ENCODE results near the gene RPTOR. TPM values are rescaled to one million over a fixed set of nuclear protein-coding genes. Genes with fewer than 3 reads are reported as not detected.

RPTOR gene
- total RNA-seq, 1 donor from 2014 or later, result 62.4 TPM

DNA sequence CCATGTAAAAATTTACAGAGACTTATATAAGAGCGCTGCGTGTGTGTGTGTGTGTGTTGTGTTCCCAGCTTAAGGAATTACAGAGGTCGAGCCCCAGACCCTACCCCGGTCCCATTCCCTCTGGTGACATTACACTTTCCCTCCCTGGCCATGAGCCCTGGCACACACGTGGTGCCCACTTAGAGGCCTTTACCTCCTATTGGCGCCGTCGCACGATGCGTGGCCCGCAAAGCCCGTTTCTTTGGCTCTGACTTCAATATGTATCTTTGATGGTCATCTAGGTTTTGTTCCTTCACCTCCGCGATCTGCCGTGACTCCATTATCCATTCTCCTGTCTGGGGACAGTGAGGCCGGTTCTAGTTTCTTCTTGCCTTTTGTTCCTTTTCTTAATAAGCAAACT is 350.1 kb downstream of the RPTOR start:
- peak overlapping the region; percentile 49 for H3K27ac Mint-ChIP-seq
- peak overlapping the region; percentile 49 for H3K4me3 Mint-ChIP-seq (ENCODE audit: low read depth)
- DNase-seq (ENCODE audit: low spot score), result no peak
- H3K4me1 Mint-ChIP-seq (ENCODE audit: low read depth), result peaks cover 73% of the 10 kb centered on the region
- H3K36me3 Mint-ChIP-seq (ENCODE audit: low read depth), result peaks cover 87% of the 10 kb centered on the region
- no peaks in the 10 kb centered on the region for H3K9me3 Mint-ChIP-seq
- H3K27me3 Mint-ChIP-seq (ENCODE audit: low read depth), result no peaks in the 10 kb centered on the region
- intact Hi-C loops (cut with micrococcal nuclease), result loop anchor here (5.0 kb wide), 4 partner anchors 43 to 302 kb away; no protein-coding TSS in a partner anchor

DNA sequence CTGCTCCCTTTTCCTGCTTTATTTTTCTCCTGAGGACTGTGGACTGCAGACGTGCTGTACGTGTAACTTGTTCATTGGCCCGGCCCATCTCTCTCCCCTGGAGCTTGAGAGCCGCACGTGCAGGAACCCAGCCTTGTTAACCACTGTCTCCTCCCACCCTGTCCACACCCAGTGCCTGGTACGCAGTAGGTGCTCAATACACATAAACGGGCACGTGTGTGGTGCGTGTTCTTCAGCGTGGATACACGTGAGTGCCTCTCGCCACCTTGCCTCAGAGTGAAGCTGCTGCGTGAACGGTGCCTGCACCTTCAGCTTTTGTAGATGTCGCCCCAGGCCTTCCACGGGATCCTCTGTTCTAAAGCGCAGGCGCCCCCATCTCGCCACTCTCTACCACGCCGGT is 350.7 kb downstream of the RPTOR start:
- Mint-ChIP-seq H3K36me3 (ENCODE audit: low read depth) (peaks cover 87% of the 10 kb centered on the region), H3K4me3 (ENCODE audit: low read depth) (peak overlapping the region; percentile 7)
- no peak for DNase-seq (ENCODE audit: low spot score)

DNA sequence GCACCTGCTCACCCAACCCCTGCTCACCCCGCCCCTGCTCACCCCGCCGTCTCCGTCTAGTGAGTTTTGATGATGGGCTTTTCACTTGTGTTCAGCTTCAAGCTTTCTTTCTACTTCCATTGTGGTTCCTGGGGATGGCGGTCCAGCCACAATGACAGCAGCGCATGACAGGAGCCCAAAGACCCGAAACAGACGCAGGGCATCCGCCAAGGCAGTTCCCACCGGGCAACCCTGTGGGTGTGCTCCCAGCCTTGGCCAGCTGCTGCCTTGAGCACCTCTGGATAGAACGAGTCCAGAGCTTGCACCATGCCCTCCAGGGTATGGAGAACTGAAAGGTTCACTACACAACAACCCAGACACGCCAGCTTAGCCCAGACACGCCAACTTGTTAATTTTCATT is 354.1 kb downstream of the RPTOR start:
- no peak for DNase-seq (ENCODE audit: low spot score)
- H3K4me1 Mint-ChIP-seq (ENCODE audit: low read depth), result peaks cover 54% of the 10 kb centered on the region

More for the DNA sequence above, 350.7 kb downstream of the RPTOR start:
- Mint-ChIP-seq H3K27me3 (ENCODE audit: low read depth) (no peaks in the 10 kb centered on the region), H3K27ac (peak overlapping the region; percentile 31), H3K4me1 (ENCODE audit: low read depth) (peaks cover 73% of the 10 kb centered on the region), H3K9me3 (no peaks in the 10 kb centered on the region)
- intact Hi-C loops (cut with micrococcal nuclease), result no loop called here

DNA sequence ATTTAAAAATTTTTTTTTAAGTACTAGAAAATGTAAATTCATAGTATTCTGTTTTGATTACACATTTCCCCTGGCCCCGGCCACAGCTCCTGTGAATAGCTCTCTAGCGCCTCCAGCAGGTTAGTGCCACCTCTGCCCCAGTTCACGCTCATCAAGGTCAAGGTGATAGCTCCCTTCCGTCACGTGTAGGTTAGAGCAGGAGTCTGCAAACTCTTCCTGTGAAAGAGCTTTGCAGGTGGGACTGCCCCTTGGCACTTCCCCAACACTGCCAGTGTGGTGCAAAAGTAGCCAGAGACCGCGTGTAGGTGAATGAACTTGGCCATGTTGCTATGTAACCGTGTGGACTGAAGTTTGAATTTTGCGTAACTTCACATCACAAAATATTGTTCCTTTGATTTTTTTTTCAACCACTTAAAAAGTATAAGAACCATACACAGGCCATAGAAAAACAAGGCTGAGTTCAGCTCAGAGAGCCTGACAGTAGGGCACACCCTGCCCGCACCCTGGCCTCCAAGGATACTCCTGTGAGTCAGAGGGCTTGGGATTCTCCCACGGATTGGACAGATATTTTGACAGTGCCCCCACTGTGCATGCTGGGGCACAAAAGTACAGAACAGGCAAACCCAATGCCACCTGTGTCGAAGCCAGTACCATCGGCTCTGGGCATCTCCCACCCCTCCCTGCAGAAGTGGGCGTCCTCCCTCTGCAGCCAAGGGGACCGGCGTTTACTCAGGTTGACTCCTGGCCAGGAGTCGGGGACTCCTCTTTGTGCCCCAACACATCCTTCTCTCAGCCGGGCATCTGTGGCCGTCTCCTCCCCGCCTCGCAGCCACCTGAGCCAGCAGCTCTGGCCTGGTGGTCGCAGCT is 355.0 kb downstream of the RPTOR start:
- intact Hi-C loops (cut with micrococcal nuclease), result no loop called here
- Mint-ChIP-seq H3K9me3 (no peaks in the 10 kb centered on the region), H3K4me3 (ENCODE audit: low read depth) (no peak overlapping the region), H3K36me3 (ENCODE audit: low read depth) (peaks cover 70% of the 10 kb centered on the region), H3K27me3 (ENCODE audit: low read depth) (no peaks in the 10 kb centered on the region), H3K27ac (peak overlapping the region; percentile 22), H3K4me1 (ENCODE audit: low read depth) (peaks cover 48% of the 10 kb centered on the region)
- DNase-seq (ENCODE audit: low spot score), result peak; percentile 72

More for the DNA sequence above, 354.1 kb downstream of the RPTOR start:
- H3K27ac Mint-ChIP-seq, result no peak overlapping the region
- no peak overlapping the region for H3K4me3 Mint-ChIP-seq (ENCODE audit: low read depth)
- H3K27me3 Mint-ChIP-seq (ENCODE audit: low read depth), result no peaks in the 10 kb centered on the region
- H3K9me3 Mint-ChIP-seq, result no peaks in the 10 kb centered on the region
- intact Hi-C loops (cut with micrococcal nuclease), result no loop called here
- peaks cover 76% of the 10 kb centered on the region for H3K36me3 Mint-ChIP-seq (ENCODE audit: low read depth)

DNA sequence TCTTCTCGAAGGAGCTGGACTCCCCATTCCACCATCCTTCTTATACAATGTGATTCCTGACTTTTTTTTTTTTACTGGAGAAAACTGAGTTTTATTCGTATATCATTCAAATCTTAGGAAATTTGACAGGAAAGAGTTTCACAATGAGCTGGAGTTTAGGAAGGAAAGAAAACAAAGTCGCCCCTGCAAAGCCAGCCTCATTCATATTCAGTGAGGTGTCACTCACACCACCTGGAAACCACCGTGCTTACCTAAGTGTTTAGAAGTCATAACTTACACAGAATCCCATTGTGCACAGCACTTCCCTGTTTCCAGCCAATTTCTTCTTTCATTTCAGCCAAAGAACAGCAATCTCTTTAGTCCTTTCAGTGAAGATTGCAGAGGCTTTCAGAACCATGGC is 356.7 kb downstream of the RPTOR start:
- no peak overlapping the region for H3K4me3 Mint-ChIP-seq (ENCODE audit: low read depth)
- peaks cover 57% of the 10 kb centered on the region for H3K36me3 Mint-ChIP-seq (ENCODE audit: low read depth)
- H3K9me3 Mint-ChIP-seq, result no peaks in the 10 kb centered on the region
- peak overlapping the region; percentile 68 for H3K27ac Mint-ChIP-seq
- no peaks in the 10 kb centered on the region for H3K27me3 Mint-ChIP-seq (ENCODE audit: low read depth)
- no peak for DNase-seq (ENCODE audit: low spot score)
- H3K4me1 Mint-ChIP-seq (ENCODE audit: low read depth), result peaks cover 36% of the 10 kb centered on the region
- intact Hi-C loops (cut with micrococcal nuclease), result no loop called here

DNA sequence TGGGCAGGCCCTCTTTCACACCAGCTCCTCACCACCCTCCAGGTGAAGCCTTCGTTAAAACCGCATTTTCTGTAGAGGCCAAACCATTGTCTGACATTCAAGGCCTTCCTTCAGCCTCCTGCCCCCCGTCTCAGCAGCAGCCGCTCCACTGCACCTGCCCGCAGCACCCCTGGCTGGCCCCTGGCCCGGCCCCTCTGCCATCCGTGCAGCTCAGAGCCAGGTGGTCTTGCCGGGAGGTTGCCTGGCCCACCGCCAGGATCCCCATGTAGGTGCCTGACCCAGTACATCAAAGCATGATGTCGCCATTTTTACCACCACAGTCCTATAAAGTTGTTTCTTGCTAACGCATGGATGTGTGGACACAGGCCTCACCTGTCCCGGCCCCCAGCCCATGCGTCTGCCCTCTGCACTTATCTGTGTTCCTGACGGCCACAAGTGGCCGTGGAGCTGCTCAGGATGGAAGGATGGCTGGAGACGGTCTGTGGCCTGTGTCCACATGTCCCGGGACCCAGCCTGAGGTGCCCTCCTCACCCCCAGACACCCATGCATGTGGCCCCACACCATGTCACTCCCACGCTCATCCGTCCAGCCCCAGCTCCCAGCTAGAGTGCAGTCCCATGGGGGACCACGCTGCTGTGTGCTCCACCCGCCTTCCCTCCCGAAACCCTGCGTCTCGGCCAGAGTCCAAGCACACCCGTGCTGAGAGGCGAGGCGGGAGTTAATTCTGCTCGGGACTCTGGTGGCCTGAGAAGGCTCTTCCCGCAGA is 357.7 kb downstream of the RPTOR start:
- Mint-ChIP-seq H3K27me3 (ENCODE audit: low read depth) (no peaks in the 10 kb centered on the region), H3K36me3 (ENCODE audit: low read depth) (peaks cover 47% of the 10 kb centered on the region), H3K4me1 (ENCODE audit: low read depth) (peaks cover 30% of the 10 kb centered on the region), H3K9me3 (no peaks in the 10 kb centered on the region), H3K4me3 (ENCODE audit: low read depth) (no peak overlapping the region), H3K27ac (peak overlapping the region; percentile 68)
- DNase-seq (ENCODE audit: low spot score), result no peak
- intact Hi-C loops (cut with micrococcal nuclease), result no loop called here

DNA sequence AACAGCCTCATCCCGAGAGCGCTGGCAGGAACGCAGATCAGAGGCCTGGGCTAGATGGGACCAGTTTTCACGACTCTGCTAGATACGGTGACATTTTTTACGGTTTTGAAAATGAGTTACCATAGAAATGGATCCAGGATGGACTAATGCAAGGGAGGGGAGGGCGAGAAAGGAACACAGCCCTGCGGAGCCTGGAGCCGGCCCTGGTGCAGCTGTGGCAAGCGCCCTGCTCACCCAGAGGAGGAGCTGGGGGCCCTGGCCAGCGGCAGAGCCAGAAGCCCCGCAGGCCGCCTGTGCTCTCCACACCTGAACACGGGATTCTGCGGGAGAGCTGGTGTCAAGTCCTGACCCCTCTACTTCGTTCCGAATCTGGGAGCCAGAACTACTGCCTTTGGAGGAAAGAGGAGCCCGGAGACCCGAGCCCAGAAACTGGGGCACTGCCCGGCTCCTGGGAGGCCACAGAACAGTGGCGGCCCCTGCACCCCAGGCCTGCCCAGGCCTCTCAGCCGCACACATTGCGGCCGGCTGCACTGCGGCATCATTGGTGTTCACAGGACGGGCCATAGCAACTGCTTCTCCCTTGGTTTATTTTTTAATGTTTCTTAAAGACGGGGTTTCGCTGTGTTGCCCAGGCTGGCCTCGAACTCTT is 358.4 kb downstream of the RPTOR start:
- Mint-ChIP-seq H3K36me3 (ENCODE audit: low read depth) (peaks cover 46% of the 10 kb centered on the region), H3K9me3 (no peaks in the 10 kb centered on the region), H3K4me3 (ENCODE audit: low read depth) (no peak overlapping the region), H3K27ac (no peak overlapping the region), H3K4me1 (ENCODE audit: low read depth) (peaks cover 27% of the 10 kb centered on the region), H3K27me3 (ENCODE audit: low read depth) (no peaks in the 10 kb centered on the region)
- no peak for DNase-seq (ENCODE audit: low spot score)
- intact Hi-C loops (cut with micrococcal nuclease), result no loop called here

DNA sequence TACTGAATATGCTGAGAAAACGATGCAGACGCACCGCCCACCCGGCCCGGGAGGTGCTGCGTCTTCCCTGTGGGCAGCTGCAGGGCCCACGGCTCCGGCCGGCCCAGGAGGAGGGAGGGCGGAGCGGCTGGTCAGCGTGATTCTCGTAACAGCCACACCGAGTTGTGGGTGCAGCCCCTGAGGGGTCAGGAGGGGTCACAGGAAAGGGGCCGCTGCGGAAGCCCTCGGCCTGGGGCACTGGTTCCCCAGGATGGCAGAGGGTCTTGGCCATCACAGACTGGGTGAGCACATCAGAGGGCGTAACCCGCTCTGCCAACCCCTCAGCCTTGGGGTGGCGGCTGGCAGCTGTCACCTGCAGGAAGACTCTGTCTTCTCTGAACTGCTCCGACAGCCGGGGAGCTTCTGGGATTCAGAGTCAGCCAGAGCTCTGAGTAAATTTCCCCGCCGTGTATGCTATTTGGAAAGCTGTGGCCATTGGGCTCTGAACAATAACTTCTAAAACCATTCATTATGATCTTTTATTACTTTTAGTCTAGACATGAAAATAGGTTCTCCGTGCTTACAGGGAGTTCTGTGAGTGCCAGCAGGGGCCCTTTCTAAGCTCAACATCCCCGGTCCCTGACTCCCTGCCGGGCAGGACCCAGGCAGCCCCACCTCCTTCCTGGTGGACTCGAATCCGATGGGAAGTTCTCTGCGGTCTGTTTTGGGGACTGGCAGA is 359.6 kb downstream of the RPTOR start:
- Mint-ChIP-seq H3K27ac (peak overlapping the region; percentile 53), H3K9me3 (no peaks in the 10 kb centered on the region), H3K4me3 (ENCODE audit: low read depth) (no peak overlapping the region), H3K36me3 (ENCODE audit: low read depth) (peaks cover 45% of the 10 kb centered on the region), H3K4me1 (ENCODE audit: low read depth) (peaks cover 19% of the 10 kb centered on the region), H3K27me3 (ENCODE audit: low read depth) (no peaks in the 10 kb centered on the region)
- intact Hi-C loops (cut with micrococcal nuclease), result no loop called here
- DNase-seq (ENCODE audit: low spot score), result no peak

DNA sequence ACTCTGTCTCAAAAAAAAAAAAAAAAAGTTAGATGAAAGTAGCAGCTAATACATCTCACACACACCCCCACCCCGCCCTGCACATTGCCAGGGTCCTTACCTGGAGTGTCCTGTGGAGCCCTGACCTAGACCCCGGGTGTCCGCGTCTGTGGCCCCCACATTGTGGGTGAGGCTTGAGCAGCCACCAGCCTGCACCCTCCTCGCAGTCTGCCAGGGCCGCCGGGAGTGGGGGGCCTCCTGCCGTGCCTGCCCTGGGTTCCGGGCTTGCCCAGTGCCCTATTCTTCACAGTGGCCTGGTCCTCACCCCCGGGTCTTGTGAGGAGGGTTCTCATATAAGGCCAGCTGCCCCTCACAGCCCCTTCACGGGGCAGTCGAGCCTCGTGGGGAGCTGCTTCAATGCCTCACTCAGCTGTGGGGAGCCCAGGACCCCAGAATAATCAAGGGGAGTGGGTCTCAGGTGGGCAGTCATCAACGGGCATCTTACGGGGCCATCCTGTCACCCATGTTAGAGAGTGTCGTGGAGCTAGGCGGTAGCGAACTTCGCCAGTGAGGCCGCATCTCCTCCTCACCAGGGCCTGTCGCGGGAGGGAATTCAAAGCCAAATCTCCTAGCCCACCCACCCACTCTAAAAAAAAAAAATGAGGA is 361.1 kb downstream of the RPTOR start:
- Mint-ChIP-seq H3K36me3 (ENCODE audit: low read depth) (peaks cover 48% of the 10 kb centered on the region), H3K4me3 (ENCODE audit: low read depth) (no peak overlapping the region), H3K27ac (no peak overlapping the region), H3K9me3 (no peaks in the 10 kb centered on the region), H3K27me3 (ENCODE audit: low read depth) (no peaks in the 10 kb centered on the region), H3K4me1 (ENCODE audit: low read depth) (peaks cover 12% of the 10 kb centered on the region)
- intact Hi-C loops (cut with micrococcal nuclease), result no loop called here
- DNase-seq (ENCODE audit: low spot score), result no peak

DNA sequence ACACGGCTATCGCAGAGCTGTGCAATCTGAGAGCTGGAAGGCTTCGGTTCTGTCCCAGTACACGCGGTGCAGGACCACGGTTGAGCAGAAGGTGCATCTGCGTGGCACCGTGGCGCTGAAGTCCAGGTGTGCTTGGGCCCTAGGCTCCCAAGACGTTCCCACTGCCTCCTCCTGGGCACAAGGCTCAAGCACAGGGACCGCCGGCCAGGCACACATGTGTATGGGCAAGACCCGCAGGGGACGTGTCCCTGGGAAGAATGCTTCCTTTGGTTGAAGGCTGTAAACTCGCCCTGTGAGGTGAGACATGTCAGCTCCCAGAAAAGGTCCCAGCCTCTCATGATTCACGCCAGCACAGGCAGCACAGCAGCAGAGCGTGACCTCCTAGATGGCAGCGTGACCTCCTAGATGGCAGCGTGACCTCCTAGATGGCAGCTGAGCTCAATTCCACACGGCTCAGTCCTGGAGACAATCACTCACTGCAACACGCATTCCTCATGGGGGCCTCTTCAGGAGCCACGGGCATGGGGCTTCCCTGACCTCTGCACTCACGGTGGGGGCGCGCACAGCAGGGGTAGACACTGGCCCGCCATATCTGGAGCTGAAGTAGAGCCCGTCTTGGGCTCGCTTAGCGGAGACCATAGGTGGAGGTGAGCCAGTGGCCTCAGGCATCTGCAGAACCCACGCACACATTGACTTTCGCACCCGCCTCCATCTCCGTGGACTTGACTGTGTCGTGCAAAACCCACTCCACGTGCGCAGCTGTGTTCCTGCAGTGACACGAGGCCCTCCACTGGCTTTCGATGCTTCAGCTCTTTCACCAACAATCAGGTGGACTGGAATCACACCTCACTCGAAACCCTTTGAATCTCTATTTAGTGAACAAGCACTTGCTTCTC is 362.0 kb downstream of the RPTOR start:
- intact Hi-C loops (cut with micrococcal nuclease), result no loop called here
- no peak overlapping the region for H3K4me3 Mint-ChIP-seq (ENCODE audit: low read depth)
- no peaks in the 10 kb centered on the region for H3K9me3 Mint-ChIP-seq
- H3K36me3 Mint-ChIP-seq (ENCODE audit: low read depth), result peaks cover 46% of the 10 kb centered on the region
- no peaks in the 10 kb centered on the region for H3K27me3 Mint-ChIP-seq (ENCODE audit: low read depth)
- H3K27ac Mint-ChIP-seq, result no peak overlapping the region
- H3K4me1 Mint-ChIP-seq (ENCODE audit: low read depth), result peaks cover 3% of the 10 kb centered on the region
- DNase-seq (ENCODE audit: low spot score), result no peak

DNA sequence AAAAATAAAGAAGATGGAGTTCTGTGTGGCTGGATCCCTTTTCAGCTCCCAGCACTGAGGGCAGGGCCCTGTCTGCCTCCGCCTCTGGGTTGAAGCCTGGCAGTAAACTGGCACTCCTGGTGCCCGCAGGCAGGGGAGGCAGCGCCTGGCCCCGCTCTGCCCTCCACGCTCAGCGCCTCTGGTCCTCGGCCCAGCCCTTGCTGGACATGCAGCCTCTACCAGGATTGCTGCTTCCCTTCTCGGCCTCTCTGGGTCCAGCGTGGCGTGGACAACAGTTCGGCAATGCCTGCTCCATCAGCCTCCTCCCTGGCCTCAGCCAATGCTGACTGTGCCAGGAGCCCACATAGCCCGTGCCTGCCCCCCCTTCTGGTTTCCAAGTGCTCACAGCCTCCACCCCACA is 362.6 kb downstream of the RPTOR start:
- H3K27ac Mint-ChIP-seq, result no peak overlapping the region
- intact Hi-C loops (cut with micrococcal nuclease), result no loop called here
- peaks cover 48% of the 10 kb centered on the region for H3K36me3 Mint-ChIP-seq (ENCODE audit: low read depth)
- no peak overlapping the region for H3K4me3 Mint-ChIP-seq (ENCODE audit: low read depth)
- no peak for DNase-seq (ENCODE audit: low spot score)
- no peaks in the 10 kb centered on the region for H3K4me1 Mint-ChIP-seq (ENCODE audit: low read depth)
- no peaks in the 10 kb centered on the region for H3K27me3 Mint-ChIP-seq (ENCODE audit: low read depth)
- H3K9me3 Mint-ChIP-seq, result no peaks in the 10 kb centered on the region
